Middle frontal gyrus (tissue), 1 donor: ENCODE measurements around the gene KCNN2.

Experiments used
- DNase-seq: peaks from one replicate; pipeline ENCODE4 v3.0.0-alpha.2; 2015; ENCODE audit warnings: low spot score; ENCODE audit errors: extremely low spot score

KCNN2 gene

DNA sequence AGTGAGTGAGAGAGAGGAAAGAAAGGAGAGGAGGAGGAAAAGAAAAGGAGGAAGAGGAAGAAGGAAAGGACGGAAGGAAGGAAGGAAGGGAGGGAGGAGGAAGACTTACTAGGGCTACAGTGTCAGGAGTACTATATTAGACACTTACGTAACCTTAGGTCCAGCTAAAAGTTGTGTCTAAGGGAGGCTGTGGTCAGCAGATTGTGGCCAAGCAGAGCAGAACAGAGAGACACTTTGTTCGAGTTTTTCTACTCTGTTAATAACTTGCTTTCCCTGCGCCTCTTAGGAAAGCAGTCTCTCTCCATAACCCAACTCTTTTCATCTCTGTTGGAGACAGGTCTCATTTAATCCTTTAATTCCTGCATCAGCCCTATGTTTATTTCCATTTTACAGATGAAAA, 138.9 kb downstream of the KCNN2 start:
- no peak for DNase-seq

DNA sequence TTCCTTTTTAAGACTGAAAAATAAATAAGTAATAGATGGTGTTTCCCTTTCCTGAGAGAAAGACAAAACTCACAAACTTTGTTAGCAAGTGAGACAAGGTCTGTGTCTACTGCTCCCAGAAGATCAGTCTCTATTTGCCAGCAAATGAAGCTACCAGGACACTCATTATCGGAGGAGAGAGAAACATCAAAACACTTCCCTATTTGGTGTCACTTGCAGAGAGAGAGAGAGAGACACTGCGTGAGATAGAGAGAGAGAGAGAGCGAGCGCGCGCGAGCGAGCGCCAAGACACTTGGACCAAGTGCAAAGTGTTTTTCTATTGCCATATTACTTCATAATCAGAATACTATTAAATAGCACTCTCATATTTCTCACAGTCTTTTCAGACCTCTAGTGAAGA, 142.7 kb downstream of the KCNN2 start:
- DNase-seq, result no peak

DNA sequence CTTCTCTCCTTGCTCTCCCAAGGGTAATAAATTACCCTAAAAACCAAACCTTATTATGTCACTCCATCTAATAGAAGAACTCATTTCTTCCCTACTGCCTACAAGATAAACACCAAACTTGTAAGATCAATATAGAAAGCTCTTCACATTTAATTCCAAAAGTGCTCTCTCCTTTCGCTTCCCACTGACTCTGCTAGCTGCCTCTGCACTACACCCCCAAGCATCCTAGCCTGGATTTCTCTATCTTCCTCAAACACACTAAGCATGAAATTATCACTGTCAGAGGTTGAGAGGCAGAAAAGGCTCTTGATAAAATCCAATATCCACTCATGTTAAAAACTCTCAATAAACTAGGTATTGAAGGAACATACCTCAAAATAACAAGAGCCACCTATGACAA, 162.4 kb downstream of the KCNN2 start:
- no peak for DNase-seq

DNA sequence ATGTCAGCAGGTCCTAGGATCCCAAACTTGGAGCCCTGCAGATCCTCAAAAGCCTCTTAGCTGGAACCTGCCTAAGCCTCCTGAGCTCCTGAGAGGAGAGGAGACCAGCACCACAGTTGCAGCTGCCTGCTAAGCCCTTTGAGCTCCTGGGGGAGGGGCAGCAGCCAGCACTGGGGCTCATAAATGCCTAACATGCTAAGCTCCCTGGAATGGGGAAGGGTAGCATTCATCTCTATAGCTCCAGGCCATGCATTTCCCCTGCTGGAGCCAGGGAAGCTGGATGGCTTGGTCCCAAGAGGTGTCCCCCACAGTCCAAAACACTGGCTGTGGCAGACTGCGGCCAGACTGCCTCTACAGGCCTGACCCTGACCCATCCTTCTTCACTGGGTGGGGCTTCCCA, 182.7 kb downstream of the KCNN2 start:
- DNase-seq, result no peak
